Gastrocnemius medialis (tissue), 4 donors: ENCODE data around the gene BCL2.

Experiments
- POLR2A ChIP-seq, 2 donors: fragments of 450-650 bp; IDR thresholded peaks; one replicate each; pipeline ENCODE4 v1.6.1; 2017; ENCODE audit warnings: antibody characterized with exemption in 2 of 2, mild to moderate bottlenecking in 2 of 2, moderate library complexity in 2 of 2
- TF ChIP-seq, protein P1 (sequence below), 5 experiments: fragments of 450-650 bp in 3 of 5; fragments of 200-600 bp in 2 of 5; sonication (generic) in 2 of 5; IDR thresholded peaks in 4 of 5; conservative IDR thresholded peaks in 1 of 5; 1 replicate in 4 of 5; 2 replicates in 1 of 5; pipeline ENCODE4 v1.5.1; 2016 to 2019; ENCODE audit warnings: antibody characterized with exemption in 5 of 5, mild to moderate bottlenecking in 3 of 5, moderate library complexity in 3 of 5

DNA sequence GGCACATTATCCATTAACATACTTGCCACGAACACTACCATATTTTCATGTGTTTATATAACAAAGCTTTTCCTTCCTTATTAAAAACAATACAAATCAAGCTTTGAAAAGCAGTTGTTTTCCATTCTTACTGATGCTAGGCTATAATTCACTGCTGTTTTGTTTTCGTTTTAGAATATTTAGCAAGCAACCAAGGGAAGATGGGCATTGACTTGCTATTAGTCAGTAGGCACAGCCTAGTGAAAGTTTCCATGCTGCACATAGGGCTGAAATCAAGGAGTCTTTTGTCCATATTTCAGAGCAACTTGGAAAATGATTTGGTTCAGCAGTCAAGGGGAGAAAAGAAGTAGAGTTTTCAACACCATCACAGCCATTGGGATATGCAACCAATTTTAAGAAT, 31.3 kb downstream of the BCL2 start:
- TF ChIP-seq, protein P1, sequence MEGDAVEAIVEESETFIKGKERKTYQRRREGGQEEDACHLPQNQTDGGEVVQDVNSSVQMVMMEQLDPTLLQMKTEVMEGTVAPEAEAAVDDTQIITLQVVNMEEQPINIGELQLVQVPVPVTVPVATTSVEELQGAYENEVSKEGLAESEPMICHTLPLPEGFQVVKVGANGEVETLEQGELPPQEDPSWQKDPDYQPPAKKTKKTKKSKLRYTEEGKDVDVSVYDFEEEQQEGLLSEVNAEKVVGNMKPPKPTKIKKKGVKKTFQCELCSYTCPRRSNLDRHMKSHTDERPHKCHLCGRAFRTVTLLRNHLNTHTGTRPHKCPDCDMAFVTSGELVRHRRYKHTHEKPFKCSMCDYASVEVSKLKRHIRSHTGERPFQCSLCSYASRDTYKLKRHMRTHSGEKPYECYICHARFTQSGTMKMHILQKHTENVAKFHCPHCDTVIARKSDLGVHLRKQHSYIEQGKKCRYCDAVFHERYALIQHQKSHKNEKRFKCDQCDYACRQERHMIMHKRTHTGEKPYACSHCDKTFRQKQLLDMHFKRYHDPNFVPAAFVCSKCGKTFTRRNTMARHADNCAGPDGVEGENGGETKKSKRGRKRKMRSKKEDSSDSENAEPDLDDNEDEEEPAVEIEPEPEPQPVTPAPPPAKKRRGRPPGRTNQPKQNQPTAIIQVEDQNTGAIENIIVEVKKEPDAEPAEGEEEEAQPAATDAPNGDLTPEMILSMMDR (IDR thresholded peaks at IDR 0.05 in 4 of 5, conservative IDR thresholded peaks at IDR 0.05 in 1 of 5), result no peak
- TF ChIP-seq POLR2A (IDR thresholded peaks at IDR 0.05), result no peak
